ENCODE results near the gene LAMA3.

LAMA3 gene

GRCh38 chr18:23683671-23684070 is 5.6 kb upstream of the LAMA3 start:
- TF ChIP-seq, protein P1, sequence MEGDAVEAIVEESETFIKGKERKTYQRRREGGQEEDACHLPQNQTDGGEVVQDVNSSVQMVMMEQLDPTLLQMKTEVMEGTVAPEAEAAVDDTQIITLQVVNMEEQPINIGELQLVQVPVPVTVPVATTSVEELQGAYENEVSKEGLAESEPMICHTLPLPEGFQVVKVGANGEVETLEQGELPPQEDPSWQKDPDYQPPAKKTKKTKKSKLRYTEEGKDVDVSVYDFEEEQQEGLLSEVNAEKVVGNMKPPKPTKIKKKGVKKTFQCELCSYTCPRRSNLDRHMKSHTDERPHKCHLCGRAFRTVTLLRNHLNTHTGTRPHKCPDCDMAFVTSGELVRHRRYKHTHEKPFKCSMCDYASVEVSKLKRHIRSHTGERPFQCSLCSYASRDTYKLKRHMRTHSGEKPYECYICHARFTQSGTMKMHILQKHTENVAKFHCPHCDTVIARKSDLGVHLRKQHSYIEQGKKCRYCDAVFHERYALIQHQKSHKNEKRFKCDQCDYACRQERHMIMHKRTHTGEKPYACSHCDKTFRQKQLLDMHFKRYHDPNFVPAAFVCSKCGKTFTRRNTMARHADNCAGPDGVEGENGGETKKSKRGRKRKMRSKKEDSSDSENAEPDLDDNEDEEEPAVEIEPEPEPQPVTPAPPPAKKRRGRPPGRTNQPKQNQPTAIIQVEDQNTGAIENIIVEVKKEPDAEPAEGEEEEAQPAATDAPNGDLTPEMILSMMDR (IDR thresholded peaks at IDR 0.05; ENCODE audit: low read depth, low read length): no peak
- no peak overlapping the region for H3K27ac ChIP-seq
- no peaks in the 10 kb centered on the region for H3K36me3 ChIP-seq
- H3K27me3 ChIP-seq (ENCODE audit: insufficient read depth, low read depth, severe bottlenecking): no peaks in the 10 kb centered on the region
- DNase-seq: no peak
- no peaks in the 10 kb centered on the region for H3K9me3 ChIP-seq (ENCODE audit: severe bottlenecking)
- no peak overlapping the region for H3K4me3 ChIP-seq (ENCODE audit: low read depth, low read length)

GRCh38 chr18:23684515-23685197 is 4.6 kb upstream of the LAMA3 start:
- no peaks in the 10 kb centered on the region for H3K9me3 ChIP-seq (ENCODE audit: severe bottlenecking)
- no peaks in the 10 kb centered on the region for H3K36me3 ChIP-seq
- DNase-seq: no peak
- no peak overlapping the region for H3K27ac ChIP-seq
- H3K4me3 ChIP-seq (ENCODE audit: low read depth, low read length): no peak overlapping the region
- no peaks in the 10 kb centered on the region for H3K27me3 ChIP-seq (ENCODE audit: insufficient read depth, low read depth, severe bottlenecking)
- TF ChIP-seq, protein P1 (IDR thresholded peaks at IDR 0.05; ENCODE audit: low read depth, low read length): no peak

GRCh38 chr18:23688528-23688927 is 725 bp upstream of the LAMA3 start:
- no peaks in the 10 kb centered on the region for H3K9me3 ChIP-seq (ENCODE audit: severe bottlenecking)
- no peak overlapping the region for H3K27ac ChIP-seq
- no peak for DNase-seq
- H3K4me3 ChIP-seq (ENCODE audit: low read depth, low read length): peak overlapping the region; percentile 73
- H3K36me3 ChIP-seq: no peaks in the 10 kb centered on the region
- no peaks in the 10 kb centered on the region for H3K27me3 ChIP-seq (ENCODE audit: insufficient read depth, low read depth, severe bottlenecking)
- TF ChIP-seq, protein P1 (IDR thresholded peaks at IDR 0.05; ENCODE audit: low read depth, low read length): no peak

DNA sequence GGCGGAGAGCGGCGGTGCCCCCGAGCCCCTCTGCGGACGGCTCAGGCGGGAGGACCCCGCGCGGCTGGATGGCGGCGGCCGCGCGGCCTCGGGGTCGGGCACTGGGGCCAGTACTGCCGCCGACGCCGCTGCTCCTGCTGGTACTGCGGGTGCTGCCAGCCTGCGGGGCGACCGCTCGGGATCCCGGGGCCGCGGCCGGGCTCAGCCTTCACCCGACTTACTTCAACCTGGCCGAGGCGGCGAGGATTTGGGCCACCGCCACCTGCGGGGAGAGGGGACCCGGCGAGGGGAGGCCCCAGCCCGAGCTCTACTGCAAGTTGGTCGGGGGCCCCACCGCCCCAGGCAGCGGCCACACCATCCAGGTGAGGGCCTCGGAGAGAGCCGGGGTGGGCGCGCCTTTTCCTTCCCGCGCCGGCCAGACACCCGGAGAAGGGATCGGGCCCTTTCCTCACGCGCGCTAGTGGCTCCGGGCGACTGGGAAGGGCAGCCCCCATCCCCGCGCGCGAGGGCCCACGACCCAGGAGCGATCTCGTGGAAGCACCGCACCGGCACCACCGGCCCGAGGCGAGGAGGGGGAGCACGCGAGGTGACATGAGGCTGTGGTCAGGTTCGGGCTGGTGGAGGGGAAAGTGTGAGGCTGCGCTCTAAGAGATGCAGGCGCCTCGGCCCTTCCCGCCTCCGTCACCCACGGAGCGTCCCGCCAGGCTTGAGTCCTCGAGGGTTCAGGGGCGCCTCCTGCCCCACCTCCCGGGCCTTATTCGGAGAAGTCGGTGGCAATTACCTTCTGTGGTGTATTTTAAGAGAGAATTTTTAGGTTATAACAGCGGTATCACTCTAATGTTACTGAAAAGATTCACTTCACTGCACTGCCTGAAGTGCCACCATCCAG is 607 bp downstream of the LAMA3 start:
- Histone ChIP-seq H3K9me3 (ENCODE audit: severe bottlenecking) (no peaks in the 10 kb centered on the region), H3K27me3 (ENCODE audit: insufficient read depth, low read depth, severe bottlenecking) (no peaks in the 10 kb centered on the region), H3K36me3 (no peaks in the 10 kb centered on the region), H3K4me3 (ENCODE audit: low read depth, low read length) (peak overlapping the region; percentile 73), H3K27ac (peak overlapping the region; percentile 58)
- TF ChIP-seq, protein P1 (IDR thresholded peaks at IDR 0.05; ENCODE audit: low read depth, low read length): no peak
- peak; percentile 40 for DNase-seq

DNA sequence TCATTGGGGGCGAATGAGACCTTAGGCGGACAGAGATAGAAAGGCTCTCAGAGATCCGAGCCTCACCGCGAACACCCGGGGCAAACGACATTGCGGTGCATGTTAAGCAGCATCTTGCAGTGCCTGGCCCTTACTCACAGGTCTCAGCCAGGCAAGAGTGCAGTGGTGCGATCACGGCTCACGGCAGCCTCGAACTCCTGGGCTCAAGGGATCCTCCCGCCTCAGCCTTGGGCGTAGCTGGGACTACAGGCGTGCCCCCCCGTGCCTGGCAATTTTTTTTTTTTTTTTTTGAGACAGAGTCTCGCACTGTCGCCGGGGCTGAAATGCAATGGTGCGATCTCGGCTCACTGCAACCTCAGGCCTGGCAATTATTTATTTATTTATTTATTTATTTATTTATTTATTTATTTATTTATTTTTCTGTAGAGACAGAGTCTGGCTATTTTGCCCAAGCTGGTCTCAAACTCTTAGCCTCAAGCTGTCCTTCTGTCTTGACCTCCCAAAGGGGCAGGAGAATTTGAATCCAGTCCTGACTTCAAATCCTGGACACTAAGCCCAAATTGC is 1.3 kb downstream of the LAMA3 start:
- no peaks in the 10 kb centered on the region for H3K27me3 ChIP-seq (ENCODE audit: insufficient read depth, low read depth, severe bottlenecking)

More for the DNA sequence above, 1.3 kb downstream of the LAMA3 start:
- no peaks in the 10 kb centered on the region for H3K9me3 ChIP-seq (ENCODE audit: severe bottlenecking)
- H3K36me3 ChIP-seq: no peaks in the 10 kb centered on the region
- no peak overlapping the region for H3K27ac ChIP-seq
- TF ChIP-seq, protein P1 (IDR thresholded peaks at IDR 0.05; ENCODE audit: low read depth, low read length): no peak
- DNase-seq: no peak
- H3K4me3 ChIP-seq (ENCODE audit: low read depth, low read length): peak overlapping the region; percentile 73

All from WERI-Rb-1 (cell line).